A673 (cell line): ENCODE data around the gene OR14A2. TPM values are rescaled to one million over a fixed set of nuclear protein-coding genes. Genes with fewer than 3 reads are reported as not detected.
"Not testable (repeated sequence)": the region's sequence is repeated elsewhere in the genome, so short reads cannot be mapped to it uniquely, and the experiment has no call there.

Experiments
- BruUV-seq: library from RNA; stranded (reverse); fragments of 400-500 nt; replicated peaks from 2 replicates; lab custom pipeline; 2021; lab: Mats Ljungman, UMichigan
- CTCF ChIA-PET: fragments of 300-600 bp; sonication (Branson Sonifier 250); formaldehyde crosslinking; loops from one replicate; lab custom pipeline; 2022; ENCODE audit warnings: antibody characterized with exemption; lab: Charles Lee
- POLR2A ChIA-PET: fragments of 300-600 bp; sonication (Branson Sonifier 250); formaldehyde crosslinking; loops from one replicate; lab custom pipeline; 2022; ENCODE audit warnings: antibody characterized with exemption; ENCODE audit not compliant: low non-redundant PET; lab: Charles Lee
- DNase-seq: peaks from one replicate; pipeline ENCODE4 v3.0.0-alpha.2; 2015; ENCODE audit warnings: low spot score
- H3K27ac ChIP-seq: fragments of 200-600 bp; sonication (generic); 2 replicates; pipeline ENCODE4 v1.5.1; 2016; ENCODE audit warnings: mixed run types, low read depth, mild to moderate bottlenecking, mixed read lengths, antibody characterized with exemption, low read length; ENCODE audit not compliant: poor library complexity, severe bottlenecking
- H3K27me3 ChIP-seq: fragments of 200-600 bp; sonication (generic); replicated peaks from 2 replicates; pipeline ENCODE4 v1.6.1; 2017; ENCODE audit warnings: mixed run types, low read depth, mild to moderate bottlenecking, mixed read lengths, antibody characterized with exemption, low read length; ENCODE audit not compliant: insufficient read depth, poor library complexity
- H3K36me3 ChIP-seq: fragments of 200-600 bp; sonication (generic); 2 replicates; pipeline ENCODE4 v1.6.1; 2016; ENCODE audit warnings: mixed run types, mild to moderate bottlenecking, mixed read lengths, antibody characterized with exemption, low read length; ENCODE audit not compliant: insufficient read depth, poor library complexity, severe bottlenecking
- H3K4me1 ChIP-seq: fragments of 200-600 bp; sonication (generic); 2 replicates; pipeline ENCODE4 v1.6.1; 2017; ENCODE audit warnings: mixed run types, mild to moderate bottlenecking, mixed read lengths, antibody characterized with exemption, low read length; ENCODE audit not compliant: insufficient read depth, poor library complexity, severe bottlenecking
- H3K4me3 ChIP-seq: fragments of 200-600 bp; sonication (generic); 2 replicates; pipeline ENCODE4 v1.5.1; 2016; ENCODE audit warnings: low read depth, mixed run types, mild to moderate bottlenecking, mixed read lengths, low read length; ENCODE audit not compliant: poor library complexity, severe bottlenecking
- H3K9me3 ChIP-seq: fragments of 200-600 bp; sonication (generic); 2 replicates; pipeline ENCODE4 v1.6.1; 2016; ENCODE audit warnings: mixed run types, low read depth, mild to moderate bottlenecking, mixed read lengths, antibody characterized with exemption, low read length; ENCODE audit not compliant: poor library complexity, severe bottlenecking
- EZH2 ChIP-seq: fragments of 200-600 bp; sonication (generic); IDR thresholded peaks from 2 replicates; pipeline ENCODE4 v1.6.1; 2017; ENCODE audit warnings: borderline replicate concordance, low read depth, mild to moderate bottlenecking, mixed read lengths, antibody characterized with exemption, low read length; ENCODE audit not compliant: poor library complexity, severe bottlenecking
- intact Hi-C: fragments of 100-400 bp; cut with micrococcal nuclease; formaldehyde crosslinking; loops from one replicate; pipeline ENCODE4 v1.10.0; 2022; ENCODE audit not compliant: unreplicated experiment
- total RNA-seq: library from RNA; stranded (reverse); gene quantifications from 2 replicates; pipeline ENCODE4 v1.2.3, GENCODE V29; 2021
- TF ChIP-seq, protein P1 (sequence below): fragments of 300-800, 200-600 bp; sonication (generic); conservative IDR thresholded peaks from 2 replicates; pipeline ENCODE4 v1.5.1; 2017; ENCODE audit warnings: low read depth, mild to moderate bottlenecking, antibody characterized with exemption, low read length, moderate library complexity, mixed read lengths

OR14A2 gene
- total RNA-seq, 1 experiment from 2014 or later: not detected

DNA sequence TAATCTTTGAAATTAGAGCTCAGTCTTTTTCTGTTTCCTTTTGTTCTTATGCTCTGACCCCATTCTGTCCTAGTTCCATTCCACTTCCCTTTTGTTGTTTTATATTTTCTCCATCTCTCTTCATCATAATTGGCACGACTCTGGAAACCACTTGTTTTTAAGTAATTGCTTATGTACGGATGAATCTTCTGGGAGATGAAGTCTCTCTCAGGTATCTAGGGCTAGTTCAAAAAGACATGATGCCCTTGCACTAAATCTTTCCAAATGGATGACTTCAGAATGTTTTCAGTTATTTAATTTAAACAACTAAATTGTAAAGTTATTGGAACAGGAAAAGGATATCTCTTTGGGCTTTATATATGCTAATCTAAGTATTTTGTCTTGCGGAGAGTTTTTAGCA is 31.4 kb downstream of the OR14A2 start, which contains the start of gene OR6F1:
OR6F1 (minus strand) TSS at position 101 of the 400 bp plus-strand sequence. CDS start 3,891 bp downstream, outside the sequence.
- TF ChIP-seq EZH2: no peak
- TF ChIP-seq, protein P1, sequence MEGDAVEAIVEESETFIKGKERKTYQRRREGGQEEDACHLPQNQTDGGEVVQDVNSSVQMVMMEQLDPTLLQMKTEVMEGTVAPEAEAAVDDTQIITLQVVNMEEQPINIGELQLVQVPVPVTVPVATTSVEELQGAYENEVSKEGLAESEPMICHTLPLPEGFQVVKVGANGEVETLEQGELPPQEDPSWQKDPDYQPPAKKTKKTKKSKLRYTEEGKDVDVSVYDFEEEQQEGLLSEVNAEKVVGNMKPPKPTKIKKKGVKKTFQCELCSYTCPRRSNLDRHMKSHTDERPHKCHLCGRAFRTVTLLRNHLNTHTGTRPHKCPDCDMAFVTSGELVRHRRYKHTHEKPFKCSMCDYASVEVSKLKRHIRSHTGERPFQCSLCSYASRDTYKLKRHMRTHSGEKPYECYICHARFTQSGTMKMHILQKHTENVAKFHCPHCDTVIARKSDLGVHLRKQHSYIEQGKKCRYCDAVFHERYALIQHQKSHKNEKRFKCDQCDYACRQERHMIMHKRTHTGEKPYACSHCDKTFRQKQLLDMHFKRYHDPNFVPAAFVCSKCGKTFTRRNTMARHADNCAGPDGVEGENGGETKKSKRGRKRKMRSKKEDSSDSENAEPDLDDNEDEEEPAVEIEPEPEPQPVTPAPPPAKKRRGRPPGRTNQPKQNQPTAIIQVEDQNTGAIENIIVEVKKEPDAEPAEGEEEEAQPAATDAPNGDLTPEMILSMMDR: no peak
- no peaks in the 10 kb centered on the region for H3K36me3 ChIP-seq
- H3K27ac ChIP-seq: no peak within 1 kb of the TSS
- DNase-seq: no peak
- no peaks in the 10 kb centered on the region for H3K4me1 ChIP-seq
- no peak within 1 kb of the TSS for H3K4me3 ChIP-seq
- intact Hi-C loops: no loop called here
- POLR2A ChIA-PET: no interaction called here
- CTCF ChIA-PET: no interaction called here
- H3K9me3 ChIP-seq: peaks cover 27% of the 10 kb centered on the region
- no peaks in the 10 kb centered on the region for H3K27me3 ChIP-seq
- no TSS peak for BruUV-seq

DNA sequence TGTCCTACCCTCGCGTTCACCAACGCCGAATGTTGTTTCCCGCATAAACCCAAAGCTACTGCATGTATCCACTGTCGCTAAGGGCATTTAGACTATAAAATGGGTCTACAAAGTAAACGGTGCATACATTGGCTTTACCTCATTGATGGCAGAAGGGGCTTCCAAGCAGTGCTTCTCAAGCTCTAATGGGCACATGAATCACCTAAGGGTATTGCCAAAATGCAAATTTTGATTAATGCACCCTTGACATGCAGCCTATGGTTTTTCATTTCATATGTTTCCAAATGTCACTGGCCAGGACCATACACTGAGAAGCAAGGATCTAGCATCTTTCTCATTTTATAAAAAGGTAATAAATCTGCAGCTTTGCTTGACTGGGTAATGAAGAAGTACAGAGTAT is 34.2 kb downstream of the OR14A2 start:
- BruUV-seq: no TSS peak
- Histone ChIP-seq H3K9me3 (peaks cover 16% of the 10 kb centered on the region), H3K4me1 (no peaks in the 10 kb centered on the region), H3K27ac (no peak overlapping the region), H3K27me3 (no peaks in the 10 kb centered on the region), H3K36me3 (no peaks in the 10 kb centered on the region), H3K4me3 (no peak overlapping the region)
- DNase-seq: no peak
- ChIA-PET POLR2A (no interaction called here), CTCF (no interaction called here)
- intact Hi-C loops: no loop called here
- TF ChIP-seq, protein P1: no peak
- no peak for TF ChIP-seq EZH2

DNA sequence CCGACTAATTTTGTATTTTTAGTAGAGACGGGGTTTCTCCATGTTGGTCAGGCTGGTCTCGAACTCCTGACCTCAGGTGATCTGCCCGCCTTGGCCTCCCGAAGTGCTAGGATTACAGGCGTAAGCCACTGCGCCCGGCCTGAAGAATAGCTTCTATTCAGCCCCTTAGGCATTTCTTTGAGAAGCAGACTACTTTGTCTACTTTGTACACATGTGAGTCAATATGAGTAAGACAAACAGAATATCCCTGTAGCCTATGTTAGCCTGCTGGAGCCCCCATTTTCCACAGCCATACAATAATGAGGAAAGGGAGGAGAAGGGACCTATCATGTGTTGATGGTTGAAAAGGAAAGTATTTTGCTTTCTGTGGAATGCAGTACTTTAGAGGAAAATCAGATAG is 37.3 kb downstream of the OR14A2 start:
- H3K27ac ChIP-seq, H3K9me3 ChIP-seq, POLR2A ChIA-PET, CTCF ChIA-PET, H3K36me3 ChIP-seq, H3K27me3 ChIP-seq, H3K4me1 ChIP-seq, BruUV-seq, intact Hi-C loops, H3K4me3 ChIP-seq, DNase-seq: not testable (repeated sequence)

DNA sequence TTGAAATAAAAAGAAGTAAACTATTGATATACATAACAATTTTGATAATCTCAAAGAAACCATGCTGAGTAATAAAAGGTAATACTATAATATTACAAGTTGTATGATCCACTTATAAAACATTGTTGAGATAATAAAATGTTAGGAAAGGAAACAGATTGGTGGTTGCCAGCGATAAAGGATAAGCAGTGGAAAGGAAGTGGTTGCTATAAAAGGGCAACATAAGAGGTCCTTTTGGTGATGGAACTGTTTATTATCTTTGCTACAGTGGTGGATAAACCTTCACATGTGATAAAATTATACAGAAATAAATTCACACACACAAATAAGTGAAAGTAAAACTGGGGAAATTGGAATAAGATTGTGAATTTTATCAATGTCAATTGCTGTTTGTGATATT is 46.6 kb downstream of the OR14A2 start:
- ChIA-PET POLR2A (no interaction called here), CTCF (no interaction called here)
- Histone ChIP-seq H3K27ac (no peak overlapping the region), H3K4me1 (no peaks in the 10 kb centered on the region), H3K36me3 (no peaks in the 10 kb centered on the region), H3K27me3 (no peaks in the 10 kb centered on the region), H3K9me3 (no peaks in the 10 kb centered on the region), H3K4me3 (no peak overlapping the region)
- BruUV-seq: no TSS peak
- DNase-seq: no peak
- intact Hi-C loops: no loop called here
- no peak for TF ChIP-seq EZH2
- TF ChIP-seq, protein P1: no peak
